Tongue (tissue), 3 donors: ENCODE measurements around the gene CSTF3. TPM values are rescaled to one million over a fixed set of nuclear protein-coding genes. Genes with fewer than 3 reads are reported as not detected.

ENCODE experiments used
- DNase-seq: peaks from one replicate; pipeline ENCODE4 v3.0.0-alpha.2; 2015
- small RNA-seq: library from RNA; depleted of rRNA; stranded (forward); fragments of <200 nt; gene quantifications from one replicate; pipeline ENCODE3, GENCODE V24; 2014; ENCODE audit warnings: low replicate concordance
- total RNA-seq: library from RNA; depleted of rRNA; stranded (reverse); fragments of >200 nt; gene quantifications from one replicate; pipeline ENCODE4 v1.2.3, GENCODE V29; 2014

Gene CSTF3
- total RNA-seq, 1 donor from 2014 or later, result 34.0 TPM

DNA sequence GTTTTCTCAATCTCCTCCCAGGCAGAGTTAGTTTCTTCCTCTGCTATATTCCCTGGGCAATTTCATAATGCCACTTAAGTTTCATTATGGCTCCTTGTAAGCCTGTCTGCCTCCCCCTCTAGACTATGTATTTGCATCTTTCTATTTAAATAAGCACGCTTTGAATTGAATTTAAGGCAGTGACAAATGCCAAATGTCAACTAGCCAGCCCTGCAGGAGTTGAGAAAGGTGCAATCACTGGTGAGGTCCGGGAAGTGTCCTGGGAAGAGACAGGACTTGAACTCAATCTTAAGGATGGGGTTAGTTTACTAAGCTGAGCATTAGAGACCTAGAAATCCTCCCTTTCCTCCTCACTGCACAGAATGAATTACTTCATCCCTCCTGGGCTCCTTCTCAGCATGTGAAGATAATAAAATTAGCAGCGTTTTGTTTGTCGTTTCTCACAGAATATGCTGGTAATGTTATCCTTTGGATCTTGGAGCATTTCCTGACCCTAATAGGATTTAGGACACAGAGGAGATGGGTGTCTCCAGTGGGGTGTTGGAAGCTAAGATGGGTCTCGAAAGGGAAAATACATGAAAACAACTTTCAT lies 120.3 kb downstream of the CSTF3 start:
- no peak for DNase-seq

DNA sequence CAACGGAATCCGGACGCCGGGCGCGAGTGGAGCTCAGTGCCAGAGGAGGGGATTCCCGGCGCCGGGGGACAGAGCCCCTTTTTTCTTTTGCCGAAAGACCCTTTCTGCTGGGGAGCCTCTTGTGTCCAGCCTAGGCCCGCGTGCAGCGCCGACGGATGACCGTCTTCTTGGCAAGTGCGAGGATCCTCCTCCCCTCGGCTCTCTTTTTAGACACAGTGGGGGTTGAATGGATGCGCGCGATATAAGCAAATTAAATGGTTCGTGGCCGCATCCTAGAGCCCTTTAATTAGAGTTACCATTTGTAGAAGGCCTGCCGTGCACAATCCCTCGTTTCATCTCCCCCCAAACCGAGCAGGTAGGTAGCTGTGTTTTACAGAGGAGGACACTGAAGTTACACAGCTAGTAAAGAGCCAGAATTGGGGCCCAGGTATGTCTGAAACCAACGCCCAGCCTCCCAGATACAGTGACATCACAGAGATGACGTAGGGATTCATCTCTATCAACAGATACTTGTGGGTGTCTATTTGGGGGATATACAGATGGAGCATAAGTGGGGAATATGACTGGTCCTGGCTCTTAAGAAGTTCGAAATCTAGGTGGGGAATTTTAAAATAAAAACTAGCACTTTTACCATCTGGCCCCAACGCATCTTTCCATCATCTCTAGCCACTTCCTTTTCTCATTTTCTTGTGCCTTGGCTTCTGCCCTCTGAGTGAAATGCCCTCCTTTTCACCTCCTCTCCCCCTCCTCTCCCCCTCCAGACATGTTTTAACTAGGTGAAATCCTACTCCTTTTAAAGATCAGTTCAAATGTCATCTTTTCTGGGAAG lies 121.0 kb downstream of the CSTF3 start:
- peak; percentile 61 for DNase-seq

DNA sequence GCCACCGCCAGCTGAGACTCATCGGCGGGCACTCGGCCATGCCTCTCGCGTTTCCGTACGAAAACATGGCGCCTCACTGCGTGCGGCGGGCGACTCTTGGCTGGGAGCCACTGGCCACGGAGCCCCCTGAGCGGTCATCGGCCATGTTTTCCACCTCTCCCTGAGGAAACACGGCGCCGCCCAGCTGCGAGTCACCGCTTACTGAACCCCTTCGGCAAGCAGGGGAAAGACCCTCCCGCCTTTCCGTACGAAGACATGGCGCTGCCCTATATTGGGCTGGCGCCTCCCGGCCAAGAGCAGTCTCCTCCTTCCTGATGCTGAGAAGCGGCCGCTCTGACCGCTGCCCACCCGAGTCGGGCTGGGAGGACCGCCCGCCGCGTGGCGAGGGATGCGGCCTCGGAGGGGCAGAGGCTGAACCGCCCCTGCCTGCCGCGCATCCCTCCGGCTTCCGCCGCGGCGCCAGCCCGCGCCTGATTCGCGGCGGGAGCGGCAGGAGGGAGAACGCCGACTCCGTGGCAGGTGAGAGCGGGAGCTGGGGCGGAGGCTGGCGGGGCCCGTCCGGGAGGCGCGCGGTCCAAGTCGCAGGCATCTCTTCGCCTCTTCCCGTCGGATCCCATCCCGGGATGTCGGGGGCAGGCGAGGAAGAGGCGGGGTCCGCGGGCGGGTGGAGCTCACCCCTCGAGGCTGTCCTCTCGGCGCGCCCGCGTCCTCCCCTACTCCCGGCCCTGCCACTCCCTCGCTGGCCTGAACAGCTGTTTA lies 121.8 kb downstream of the CSTF3 start, which contains the start of gene TCP11L1:
Gene TCP11L1 (plus strand): TSS at position 299 of the 759 bp plus-strand sequence. CDS start 4,202 bp downstream, outside the sequence.
- DNase-seq, result peak; percentile 98

DNA sequence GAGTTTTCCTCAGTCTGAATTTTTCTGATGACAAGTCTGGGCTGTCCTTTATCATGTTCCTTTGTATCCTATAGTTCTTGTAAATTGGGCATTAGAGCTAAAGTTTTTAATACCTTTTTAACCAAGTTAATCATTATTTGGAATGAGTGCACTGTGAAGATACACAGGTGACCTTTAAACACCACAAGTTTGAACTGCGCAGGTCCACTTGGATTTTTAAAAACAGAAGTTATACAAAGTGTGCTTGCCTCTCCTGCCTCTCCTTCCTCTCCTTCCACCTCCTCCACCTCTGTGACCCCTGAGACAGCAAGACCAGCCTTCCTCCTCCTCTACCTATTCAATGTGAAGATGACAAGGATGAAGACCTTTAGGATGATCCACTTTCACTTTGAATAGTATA lies 126.3 kb downstream of the CSTF3 start:
- no peak for DNase-seq

Small RNAs within 50 kb of the gene (small RNA-seq; reads per million reads assigned to genes)
- not detected for gene RF00019

Other genes starting within 250 kb of the CSTF3 start
- 17.0 TPM for gene DEPDC7, start 145.6 kb downstream of the CSTF3 start, total RNA-seq
- 21.0 TPM for gene TCP11L1, start 121.9 kb downstream of the CSTF3 start, total RNA-seq
- 330 TPM for gene HIPK3, start 95.9 kb upstream of the CSTF3 start, total RNA-seq
- 1.3 TPM for gene KIAA1549L, start 214.6 kb upstream of the CSTF3 start, total RNA-seq